Endothelial cell of umbilical vein (primary cell): ENCODE data around the gene ADD1. TPM values are rescaled to one million over a fixed set of nuclear protein-coding genes. Genes with fewer than 3 reads are reported as not detected.

Source experiments
- BruUV-seq: library from RNA; stranded (reverse); fragments of 400-500 nt; replicated peaks from 2 replicates; lab custom pipeline; 2021; lab: Mats Ljungman, UMichigan
- CTCF ChIA-PET: fragments of 300-600, 350-600 bp; sonication (Branson Sonifier 250); formaldehyde crosslinking; loops from one replicate; lab custom pipeline; 2021; ENCODE audit warnings: antibody characterized with exemption, inconsistent platforms; lab: Charles Lee
- POLR2A ChIA-PET: fragments of 300-600, 350-600 bp; sonication (Branson Sonifier 250); formaldehyde crosslinking; loops from one replicate; lab custom pipeline; 2021; ENCODE audit warnings: antibody characterized with exemption, inconsistent platforms; lab: Charles Lee
- DNase-seq: peaks from one replicate; pipeline ENCODE4 v3.0.0-alpha.2; 2011; ENCODE audit warnings: low read depth, low spot score
- FAIRE-seq: peaks from 2 replicates; lab custom pipeline; 2011; peaks lifted over from hg19 to GRCh38; lab: Jason Lieb, UNC
- H2AFZ ChIP-seq: 2 replicates; pipeline ENCODE4 v1.6.0; 2012; ENCODE audit warnings: low read depth, low read length, control low read depth, inconsistent platforms
- H3K27ac ChIP-seq: 2 replicates; pipeline ENCODE4 v1.5.1; 2011; ENCODE audit warnings: low read depth, mild to moderate bottlenecking, control low read depth, low read length, moderate library complexity; ENCODE audit not compliant: insufficient read depth
- H3K27me3 ChIP-seq, 2 experiments: 2 replicates each; pipeline versions ENCODE4 v1.6.0 to v1.6.1; 2011; ENCODE audit warnings: low read length in 2 of 2, mixed read lengths in 1 of 2; ENCODE audit not compliant: control insufficient read depth in 2 of 2, insufficient read depth in 2 of 2
- H3K36me3 ChIP-seq, 2 experiments: 2 replicates in 1 of 2; 3 replicates in 1 of 2; pipeline ENCODE4 v1.5.1; 2011; ENCODE audit warnings: low read length in 2 of 2, mild to moderate bottlenecking in 1 of 2, moderate library complexity in 1 of 2; ENCODE audit not compliant: control insufficient read depth in 2 of 2, insufficient read depth in 2 of 2; ENCODE audit errors: extremely low read depth in 1 of 2
- H3K4me1 ChIP-seq: 3 replicates; pipeline ENCODE4 v1.5.1; 2011; ENCODE audit warnings: mild to moderate bottlenecking, low read length; ENCODE audit not compliant: control insufficient read depth, insufficient read depth; ENCODE audit errors: extremely low read depth
- H3K4me2 ChIP-seq: 2 replicates; pipeline ENCODE4 v1.6.1; 2011; ENCODE audit warnings: low read length, control low read depth, mixed read lengths; ENCODE audit not compliant: insufficient read depth
- H3K4me3 ChIP-seq, 3 experiments: fragments of 200-600 bp in 1 of 3; sonication (generic), shearing (Covaris generic) in 1 of 3; replicated peaks in 1 of 3; 2 replicates each; pipeline ENCODE4 v1.5.1; 2011 to 2016; ENCODE audit warnings: control low read depth in 3 of 3, low read length in 3 of 3, mild to moderate bottlenecking in 2 of 3, inconsistent platforms in 1 of 3, low read depth in 1 of 3, moderate library complexity in 1 of 3; ENCODE audit not compliant: insufficient read depth in 1 of 3
- H3K79me2 ChIP-seq: 2 replicates; pipeline ENCODE4 v1.6.0; 2012; ENCODE audit warnings: low read length, inconsistent platforms; ENCODE audit not compliant: control insufficient read depth, insufficient read depth
- H3K9ac ChIP-seq: replicated peaks from 2 replicates; pipeline ENCODE3; 2011; ENCODE audit warnings: low read length, control low read depth; ENCODE audit not compliant: insufficient read depth; ENCODE audit errors: extremely low read depth
- H3K9me1 ChIP-seq: replicated peaks from 3 replicates; pipeline ENCODE4 v1.6.0; 2011; ENCODE audit warnings: mild to moderate bottlenecking, low read length; ENCODE audit not compliant: control insufficient read depth, insufficient read depth; ENCODE audit errors: extremely low read depth
- H3K9me3 ChIP-seq: replicated peaks from 2 replicates; pipeline ENCODE4 v1.5.1; 2012; ENCODE audit warnings: low read length, inconsistent platforms; ENCODE audit not compliant: control insufficient read depth, insufficient read depth
- H4K20me1 ChIP-seq: replicated peaks from 2 replicates; pipeline ENCODE3; 2011; ENCODE audit warnings: mild to moderate bottlenecking, low read length; ENCODE audit not compliant: control insufficient read depth, insufficient read depth; ENCODE audit errors: extremely low read depth
- CTCF ChIP-seq, 2 donors: IDR thresholded peaks; 1 replicate in 1 of 2; 2 replicates in 1 of 2; pipeline ENCODE4 v1.5.1; 2011; ENCODE audit warnings: low read length in 2 of 2, mild to moderate bottlenecking in 2 of 2, moderate library complexity in 2 of 2, control low read depth in 1 of 2, inconsistent platforms in 1 of 2, low read depth in 1 of 2; ENCODE audit not compliant: insufficient read depth in 1 of 2; ENCODE audit errors: extremely low read depth in 1 of 2
- EZH2 ChIP-seq: IDR thresholded peaks from 2 replicates; pipeline ENCODE4 v1.6.1; 2012; ENCODE audit warnings: borderline replicate concordance, low read depth, mild to moderate bottlenecking, moderate library complexity, low read length, inconsistent platforms; ENCODE audit not compliant: severe bottlenecking
- FOS ChIP-seq: IDR thresholded peaks from 2 replicates; pipeline ENCODE4 v1.6.1; 2011; ENCODE audit warnings: mild to moderate bottlenecking, low read length, moderate library complexity, borderline replicate concordance; ENCODE audit not compliant: insufficient read depth
- GATA2 ChIP-seq: IDR thresholded peaks from 2 replicates; pipeline ENCODE4 v1.7.0; 2011; ENCODE audit warnings: low read depth, mild to moderate bottlenecking, moderate library complexity, mixed read lengths, low read length; ENCODE audit not compliant: insufficient read length, insufficient read depth
- JUN ChIP-seq: IDR thresholded peaks from 2 replicates; pipeline ENCODE4 v1.6.1; 2011; ENCODE audit warnings: borderline replicate concordance, low read depth; ENCODE audit not compliant: insufficient read length, insufficient read depth
- MYC ChIP-seq: IDR thresholded peaks from one replicate; pipeline ENCODE4 v1.6.1; 2011; ENCODE audit warnings: mild to moderate bottlenecking, low read depth, low read length
- POLR2A ChIP-seq: IDR thresholded peaks from 2 replicates; pipeline ENCODE4 v1.6.1; 2012; ENCODE audit warnings: low read depth, mild to moderate bottlenecking, control low read depth, low read length
- POLR2AphosphoS5 ChIP-seq: IDR thresholded peaks from 2 replicates; pipeline ENCODE4 v1.6.1; 2012; ENCODE audit warnings: low read depth, mild to moderate bottlenecking, control low read depth, low read length, moderate library complexity; ENCODE audit not compliant: insufficient read depth
- dilution Hi-C: fragments of 300-500 bp; cut with MboI; formaldehyde crosslinking; loops from one replicate; pipeline ENCODE4 v1.15.0; 2019; ENCODE audit warnings: low sequenced_read_pairs; ENCODE audit not compliant: extremely low pct_ligation_motif_present
- intact Hi-C: fragments of 100-400 bp; cut with micrococcal nuclease; formaldehyde crosslinking; loops from one replicate; pipeline ENCODE4 v1.10.0; 2022
- polyA plus RNA-seq, 4 experiments: library from polyadenylated mRNA; depleted of rRNA in 3 of 4; stranded (reverse) in 3 of 4; unstranded in 1 of 4; fragments of >200 nt; gene quantifications; 2 replicates each; pipeline versions ENCODE4 v1.2.1 to v1.2.3, GENCODE V29; 2011 to 2012; ENCODE audit warnings: missing spikeins in 1 of 4
- total RNA-seq: library from RNA; stranded (reverse); gene quantifications from 2 replicates; pipeline ENCODE4 v1.2.3, GENCODE V29; 2021
- TF ChIP-seq, protein P1 (sequence below): IDR thresholded peaks from 2 replicates; pipeline ENCODE4 v1.6.1; 2011; ENCODE audit not compliant: insufficient read depth, insufficient read length

ADD1 gene
- total and polyA plus RNA-seq, 2 donors (not counting 3 experiments of a cell fraction or from before 2014, with no cell fraction given), result 219 to 305 TPM

DNA sequence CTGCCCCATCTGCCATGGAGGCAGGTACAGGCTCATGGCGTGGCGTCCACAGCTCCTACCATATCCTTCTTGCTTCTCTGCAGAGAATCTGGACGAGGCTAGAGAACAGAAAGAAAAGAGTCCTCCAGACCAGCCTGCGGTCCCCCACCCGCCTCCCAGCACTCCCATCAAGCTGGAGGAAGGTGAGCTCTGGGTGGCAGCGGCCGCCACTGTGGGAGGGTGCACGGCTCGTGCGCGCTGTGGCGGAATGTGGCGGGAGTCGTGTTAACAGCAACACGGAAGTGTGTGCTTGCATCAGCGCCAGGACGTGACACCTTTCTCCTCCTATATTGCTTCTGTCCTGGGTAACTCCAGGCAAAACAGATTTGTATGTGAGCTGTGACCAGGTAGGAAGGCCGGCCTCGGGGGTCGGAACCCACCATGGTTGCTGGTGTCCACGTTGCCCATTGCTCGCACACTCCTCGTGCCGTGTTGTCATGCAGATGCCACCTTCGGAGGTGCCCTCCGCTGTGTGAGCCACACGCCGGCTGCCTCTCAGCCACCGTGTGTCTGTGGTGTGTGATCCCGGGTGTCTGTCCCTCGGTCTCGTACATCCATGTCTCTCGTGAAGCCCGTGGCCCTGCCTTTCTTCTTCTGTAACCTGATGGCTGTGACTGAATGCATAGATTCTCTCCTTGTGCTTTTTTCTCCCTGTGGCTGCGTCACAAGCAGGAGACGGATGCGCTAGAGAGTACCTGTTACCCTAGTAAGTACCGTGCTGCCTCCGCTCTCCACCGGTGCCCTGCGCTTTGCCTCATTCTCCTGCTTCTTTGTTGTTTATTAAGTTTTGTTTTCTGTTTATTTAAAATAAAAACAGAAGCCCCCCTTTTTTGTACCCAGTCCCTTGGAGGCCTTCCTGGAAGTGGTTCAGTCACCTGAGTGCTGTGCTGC is 82.6 kb downstream of the ADD1 start:
- Histone ChIP-seq H3K36me3 (peaks cover 6 to 57% of the 10 kb centered on the region in 2 experiments), H3K9me1 (no peaks in the 10 kb centered on the region), H4K20me1 (no peaks in the 10 kb centered on the region), H3K9ac (no peak overlapping the region), H2AFZ (no peak overlapping the region), H3K4me2 (no peak overlapping the region), H3K27ac (no peak overlapping the region), H3K4me3 (no peak overlapping the region), H3K79me2 (no peaks in the 10 kb centered on the region), H3K9me3 (no peaks in the 10 kb centered on the region), H3K4me1 (peaks cover 3% of the 10 kb centered on the region), H3K27me3 (no peaks in the 10 kb centered on the region)
- dilution Hi-C loops, result no loop called here
- intact Hi-C loops, result no loop called here
- TF ChIP-seq, protein P1, sequence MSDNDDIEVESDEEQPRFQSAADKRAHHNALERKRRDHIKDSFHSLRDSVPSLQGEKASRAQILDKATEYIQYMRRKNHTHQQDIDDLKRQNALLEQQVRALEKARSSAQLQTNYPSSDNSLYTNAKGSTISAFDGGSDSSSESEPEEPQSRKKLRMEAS, result no peak
- TF ChIP-seq JUN, result no peak
- TF ChIP-seq POLR2A, result no peak
- no peak for TF ChIP-seq CTCF (IDR thresholded peaks at IDR 0.05; ENCODE audit: extremely low read depth in 1 of 2, insufficient read depth in 1 of 2, low read depth in 1 of 2, low read length in 2 of 2)
- TF ChIP-seq EZH2, result no peak
- TF ChIP-seq GATA2, result no peak
- no peak for TF ChIP-seq POLR2AphosphoS5
- no peak for TF ChIP-seq MYC
- no peak for TF ChIP-seq FOS
- DNase-seq (no peak), FAIRE-seq (no peak)
- no TSS peak for BruUV-seq
- CTCF ChIA-PET, result no interaction called here
- POLR2A ChIA-PET, result no interaction called here
